HEK293T (cell line): ENCODE results near the gene CPA2.

Experiments
- CTCF ChIA-PET: fragments of 350-600 bp; formaldehyde crosslinking; extraction: SDS; loops from one replicate; lab custom pipeline; 2021; ENCODE audit warnings: antibody characterized with exemption, inconsistent platforms; lab: Yijun Ruan, JAX
- POLR2A ChIA-PET: fragments of 350-600 bp; formaldehyde crosslinking; extraction: SDS; loops from one replicate; lab custom pipeline; 2020; ENCODE audit warnings: antibody characterized with exemption, inconsistent platforms; lab: Yijun Ruan, JAX
- DNase-seq: peaks from one replicate; pipeline ENCODE4 v3.0.0; 2012; ENCODE audit warnings: mixed read lengths; ENCODE audit errors: extremely low spot score
- ARNT ChIP-seq: fragments of 450-650 bp; IDR thresholded peaks from 2 replicates; pipeline ENCODE4 v1.6.1; 2017; ENCODE audit warnings: mild to moderate bottlenecking
- BHLHE40 ChIP-seq: fragments of 450-650 bp; IDR thresholded peaks from 2 replicates; pipeline ENCODE4 v1.6.1; 2016; ENCODE audit warnings: mild to moderate bottlenecking, moderate library complexity, borderline replicate concordance
- CTBP1 ChIP-seq: fragments of 450-650 bp; IDR thresholded peaks from 2 replicates; pipeline ENCODE4 v1.6.1; 2016; ENCODE audit warnings: borderline replicate concordance
- ELF4 ChIP-seq: fragments of 450-650 bp; IDR thresholded peaks from 2 replicates; pipeline ENCODE4 v1.6.1; 2017; ENCODE audit warnings: antibody characterized with exemption
- FOXA1 ChIP-seq: fragments of 450-650 bp; IDR thresholded peaks from 2 replicates; pipeline ENCODE4 v1.6.1; 2016; ENCODE audit warnings: mild to moderate bottlenecking
- FOXK2 ChIP-seq: fragments of 450-650 bp; IDR thresholded peaks from 2 replicates; pipeline ENCODE4 v1.6.1; 2016; ENCODE audit warnings: mild to moderate bottlenecking
- FOXM1 ChIP-seq: fragments of 450-650 bp; IDR thresholded peaks from 2 replicates; pipeline ENCODE4 v1.6.1; 2017; ENCODE audit warnings: mild to moderate bottlenecking, borderline replicate concordance
- HDGF ChIP-seq: fragments of 450-650 bp; IDR thresholded peaks from 2 replicates; pipeline ENCODE4 v1.6.1; 2017; ENCODE audit warnings: antibody characterized with exemption, borderline replicate concordance
- L3MBTL2 ChIP-seq: fragments of 450-650 bp; conservative IDR thresholded peaks from 2 replicates; pipeline ENCODE4 v1.6.1; 2016; ENCODE audit warnings: mild to moderate bottlenecking
- LEF1 ChIP-seq: fragments of 450-650 bp; IDR thresholded peaks from 2 replicates; pipeline ENCODE4 v1.6.1; 2017; ENCODE audit warnings: mild to moderate bottlenecking, borderline replicate concordance
- NFRKB ChIP-seq: fragments of 450-650 bp; IDR thresholded peaks from 2 replicates; pipeline ENCODE4 v1.6.1; 2016; ENCODE audit warnings: mild to moderate bottlenecking, moderate library complexity
- SP1 ChIP-seq: fragments of 450-650 bp; IDR thresholded peaks from 2 replicates; pipeline ENCODE4 v1.6.1; 2017
- SUZ12 ChIP-seq: fragments of 450-650 bp; IDR thresholded peaks from 2 replicates; pipeline ENCODE4 v1.6.1; 2016; ENCODE audit warnings: mild to moderate bottlenecking
- TARDBP ChIP-seq: fragments of 450-650 bp; IDR thresholded peaks from 2 replicates; pipeline ENCODE4 v1.6.1; 2016
- ZNF384 ChIP-seq: fragments of 450-650 bp; IDR thresholded peaks from 2 replicates; pipeline ENCODE4 v1.6.1; 2016
- TF ChIP-seq, protein P1 (sequence below): fragments of 450-650 bp; IDR thresholded peaks from 2 replicates; pipeline ENCODE4 v1.6.1; 2016

Gene CPA2

DNA sequence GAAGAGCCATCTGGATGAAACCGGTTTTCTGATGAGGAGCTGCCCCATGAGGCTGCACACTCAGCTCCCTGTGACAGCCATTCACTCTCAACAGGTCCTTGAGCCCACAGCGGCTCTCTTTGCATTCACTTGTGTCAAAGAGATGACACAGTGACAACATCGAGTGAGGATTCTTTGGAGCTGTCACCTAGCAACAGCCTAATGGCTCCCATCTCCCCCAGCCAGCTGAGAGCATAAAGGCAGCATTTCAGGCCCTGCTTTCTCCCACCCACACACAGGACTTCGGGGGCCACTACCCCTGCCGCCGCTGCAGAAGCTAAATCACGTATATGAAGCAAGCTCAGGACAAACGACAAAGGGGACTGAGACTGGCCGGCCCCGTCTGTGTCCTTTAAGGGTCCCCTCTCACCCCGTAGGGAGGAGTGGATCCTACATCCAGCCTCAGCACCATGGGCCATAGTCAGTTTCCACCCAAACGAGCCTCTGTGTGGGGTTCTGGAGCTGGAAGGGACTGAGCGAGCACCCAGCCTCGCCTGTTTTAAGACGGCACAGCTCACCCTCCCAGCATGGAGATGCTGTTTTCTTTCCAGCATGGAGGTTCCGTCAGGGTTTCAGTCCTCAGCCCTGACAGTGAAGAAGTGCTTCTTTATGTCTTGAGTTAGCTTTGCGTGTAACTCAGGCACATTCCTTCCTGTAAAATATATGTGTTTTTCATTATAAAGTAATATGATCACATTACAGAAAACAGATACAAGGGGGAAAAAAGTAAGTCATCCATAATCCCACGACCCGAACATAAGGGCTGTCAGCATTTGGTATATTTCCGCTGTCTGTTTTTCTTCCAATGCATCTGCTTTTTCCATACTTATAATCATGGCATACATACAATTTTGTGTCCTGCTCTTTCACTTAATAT is 31.2 kb downstream of the CPA2 start:
- ChIA-PET CTCF (no interaction called here), POLR2A (interaction anchor here (0.9 kb wide), 1 partner anchor 114 kb away, joined by 3 read pairs; no protein-coding TSS in a partner anchor)
- no peak for TF ChIP-seq ZNF384
- TF ChIP-seq NFRKB = no peak
- no peak for TF ChIP-seq SP1
- no peak for TF ChIP-seq LEF1
- no peak for TF ChIP-seq SUZ12
- TF ChIP-seq BHLHE40 = no peak
- TF ChIP-seq, protein P1, sequence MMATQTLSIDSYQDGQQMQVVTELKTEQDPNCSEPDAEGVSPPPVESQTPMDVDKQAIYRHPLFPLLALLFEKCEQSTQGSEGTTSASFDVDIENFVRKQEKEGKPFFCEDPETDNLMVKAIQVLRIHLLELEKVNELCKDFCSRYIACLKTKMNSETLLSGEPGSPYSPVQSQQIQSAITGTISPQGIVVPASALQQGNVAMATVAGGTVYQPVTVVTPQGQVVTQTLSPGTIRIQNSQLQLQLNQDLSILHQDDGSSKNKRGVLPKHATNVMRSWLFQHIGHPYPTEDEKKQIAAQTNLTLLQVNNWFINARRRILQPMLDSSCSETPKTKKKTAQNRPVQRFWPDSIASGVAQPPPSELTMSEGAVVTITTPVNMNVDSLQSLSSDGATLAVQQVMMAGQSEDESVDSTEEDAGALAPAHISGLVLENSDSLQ = no peak
- TF ChIP-seq FOXM1 = no peak
- TF ChIP-seq ARNT = no peak
- TF ChIP-seq FOXK2 = no peak
- TF ChIP-seq ELF4 = no peak
- TF ChIP-seq HDGF = no peak
- TF ChIP-seq L3MBTL2 = no peak
- no peak for TF ChIP-seq CTBP1
- no peak for TF ChIP-seq TARDBP
- no peak for TF ChIP-seq FOXA1
- DNase-seq = no peak

- POLR2A ChIA-PET = interaction anchor here (0.9 kb wide), 1 partner anchor 114 kb away, joined by 3 read pairs; no protein-coding TSS in a partner anchor
- no peak for TF ChIP-seq TARDBP
- no peak for TF ChIP-seq HDGF
- no peak for TF ChIP-seq SUZ12
- TF ChIP-seq, protein P1 = no peak
- no peak for TF ChIP-seq SP1
- no peak for TF ChIP-seq L3MBTL2
- TF ChIP-seq FOXM1 = no peak
- no peak for TF ChIP-seq CTBP1
- TF ChIP-seq FOXK2 = no peak
- CTCF ChIA-PET = no interaction called here
- DNase-seq = no peak
These were observed 32.1 kb downstream of the CPA2 start for GRCh38 chr7:130298544-130299326.

DNA sequence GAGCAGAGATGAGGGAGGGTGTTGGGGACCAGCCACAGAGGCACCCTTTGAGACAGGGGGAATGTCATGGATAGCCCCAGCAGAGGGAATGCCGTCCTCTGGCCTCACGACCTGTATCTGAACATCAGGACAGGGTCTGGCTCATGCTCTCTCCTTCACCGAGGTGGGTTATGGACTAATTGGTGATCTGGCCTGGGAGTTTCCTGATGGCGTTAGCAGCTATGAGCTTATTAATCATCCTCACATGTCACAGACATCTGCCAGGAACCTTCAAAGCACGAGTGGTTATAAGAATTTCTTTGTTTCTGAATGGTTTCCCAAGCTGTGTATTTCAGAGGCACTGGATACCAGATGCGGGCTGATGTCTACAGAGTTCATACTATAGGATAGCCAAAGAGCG is 33.2 kb downstream of the CPA2 start:
- TF ChIP-seq ELF4 (no peak), ARNT (no peak), SUZ12 (no peak), FOXK2 (no peak), L3MBTL2 (no peak), HDGF (no peak), FOXA1 (no peak), TARDBP (no peak), NFRKB (no peak), FOXM1 (no peak)
- TF ChIP-seq, protein P1 = no peak
- no peak for DNase-seq
- POLR2A ChIA-PET = no interaction called here
- CTCF ChIA-PET = no interaction called here

- POLR2A ChIA-PET = no interaction called here
- TF ChIP-seq ELF4 = no peak
- TF ChIP-seq HDGF = no peak
- TF ChIP-seq SUZ12 = no peak
- no peak for TF ChIP-seq FOXM1
- no peak for TF ChIP-seq L3MBTL2
- TF ChIP-seq CTBP1 = no peak
- TF ChIP-seq TARDBP = no peak
- TF ChIP-seq FOXA1 = no peak
- no peak for TF ChIP-seq ZNF384
- TF ChIP-seq, protein P1 = no peak
- TF ChIP-seq BHLHE40 = no peak
- TF ChIP-seq ARNT = no peak
- TF ChIP-seq SP1 = no peak
- TF ChIP-seq LEF1 = no peak
- TF ChIP-seq FOXK2 = no peak
- TF ChIP-seq NFRKB = no peak
- no peak for DNase-seq
- CTCF ChIA-PET = no interaction called here
These were observed 34.9 kb downstream of the CPA2 start for GRCh38 chr7:130301501-130302020.

- ChIA-PET POLR2A (no interaction called here), CTCF (no interaction called here)
- DNase-seq = no peak
- TF ChIP-seq SP1 (no peak), ELF4 (no peak), LEF1 (no peak), TARDBP (no peak), SUZ12 (no peak), ARNT (no peak), CTBP1 (no peak), FOXM1 (no peak)
These were observed 36.0 kb downstream of the CPA2 start for GRCh38 chr7:130302649-130303048.
